IMR-90 (cell line): ENCODE data around the gene GATD1. TPM values are rescaled to one million over a fixed set of nuclear protein-coding genes. Genes with fewer than 3 reads are reported as not detected.
A peak's percentile ranks its signal among the peaks of the same experiment; 100 is the strongest.

ENCODE experiments used
- ATAC-seq: fragments of 200-7000 bp; cut with Tn5 transposase; 2 replicates; pipeline ENCODE4 v1.9.1; 2020; ENCODE audit warnings: low read depth, mild to moderate bottlenecking, moderate library complexity
- BruUV-seq: library from RNA; stranded (reverse); fragments of 400-500 nt; replicated peaks from 2 replicates; lab custom pipeline; 2021; lab: Mats Ljungman, UMichigan
- CTCF ChIA-PET: fragments of 300-600 bp; formaldehyde crosslinking; extraction: SDS; loops from one replicate; lab custom pipeline; 2021; ENCODE audit warnings: antibody characterized with exemption; lab: Yijun Ruan, JAX
- POLR2A ChIA-PET: fragments of 300-600 bp; sonication (Branson Sonifier 250); formaldehyde crosslinking; loops from one replicate; lab custom pipeline; 2022; ENCODE audit warnings: antibody characterized with exemption; ENCODE audit not compliant: unreplicated experiment; lab: Charles Lee
- DNase-seq: peaks from one replicate; pipeline ENCODE4 v3.0.0; 2013
- H2AFZ ChIP-seq: replicated peaks from 2 replicates; pipeline ENCODE3; 2013; ENCODE audit warnings: low read length, mild to moderate bottlenecking; ENCODE audit not compliant: poor library complexity
- H2AK5ac ChIP-seq: 2 replicates; pipeline ENCODE4 v1.6.1; 2013; ENCODE audit warnings: low read depth, low read length, inconsistent platforms
- H2AK9ac ChIP-seq: replicated peaks from 2 replicates; pipeline ENCODE3; 2013; ENCODE audit warnings: mild to moderate bottlenecking, low read depth, low read length, moderate library complexity; ENCODE audit not compliant: poor library complexity
- H2BK120ac ChIP-seq: 2 replicates; pipeline ENCODE4 v1.6.1; 2013; ENCODE audit warnings: low read depth, low read length, inconsistent platforms
- H2BK15ac ChIP-seq: 3 replicates; pipeline ENCODE4 v1.6.1; 2013; ENCODE audit warnings: low read depth, low read length, inconsistent platforms
- H2BK20ac ChIP-seq: 2 replicates; pipeline ENCODE4 v1.6.1; 2013; ENCODE audit warnings: low read depth, mild to moderate bottlenecking, inconsistent platforms, low read length, moderate library complexity
- H2BK5ac ChIP-seq: 2 replicates; pipeline ENCODE4 v1.6.1; 2013; ENCODE audit warnings: mild to moderate bottlenecking, low read depth, low read length, inconsistent platforms; ENCODE audit not compliant: poor library complexity, severe bottlenecking
- H3K14ac ChIP-seq: replicated peaks from 2 replicates; pipeline ENCODE4 v1.6.1; 2013; ENCODE audit warnings: low read depth, low read length, inconsistent platforms
- H3K18ac ChIP-seq: 2 replicates; pipeline ENCODE4 v1.6.1; 2013; ENCODE audit warnings: low read depth, low read length, control low read depth
- H3K23ac ChIP-seq: 2 replicates; pipeline ENCODE4 v1.6.1; 2013; ENCODE audit warnings: low read depth, low read length, inconsistent platforms
- H3K27ac ChIP-seq: 2 replicates; pipeline ENCODE4 v1.5.1; 2013; ENCODE audit warnings: mild to moderate bottlenecking, control low read depth, low read length; ENCODE audit not compliant: insufficient read depth
- H3K27me3 ChIP-seq: 2 replicates; pipeline ENCODE4 v1.6.1; 2013; ENCODE audit warnings: low read length; ENCODE audit not compliant: control insufficient read depth, insufficient read depth
- H3K36me3 ChIP-seq: 2 replicates; pipeline ENCODE4 v1.6.1; 2013; ENCODE audit warnings: low read length, mixed read lengths; ENCODE audit not compliant: control insufficient read depth, insufficient read depth
- H3K4ac ChIP-seq: 2 replicates; pipeline ENCODE4 v1.6.1; 2013; ENCODE audit warnings: low read depth, low read length, inconsistent platforms
- H3K4me1 ChIP-seq: 2 replicates; pipeline ENCODE4 v1.6.1; 2013; ENCODE audit warnings: low read length, mixed read lengths; ENCODE audit not compliant: control insufficient read depth, insufficient read depth
- H3K4me2 ChIP-seq: 2 replicates; pipeline ENCODE4 v1.6.1; 2013; ENCODE audit warnings: low read depth, mild to moderate bottlenecking, control low read depth, low read length, moderate library complexity
- H3K4me3 ChIP-seq: 2 replicates; pipeline ENCODE4 v1.5.1; 2013; ENCODE audit warnings: low read depth, mild to moderate bottlenecking, control low read depth, low read length, moderate library complexity; ENCODE audit not compliant: insufficient read depth
- H3K56ac ChIP-seq: 2 replicates; pipeline ENCODE4 v1.6.1; 2013; ENCODE audit warnings: low read length, inconsistent platforms; ENCODE audit not compliant: insufficient read depth; ENCODE audit errors: extremely low read depth
- H3K79me1 ChIP-seq, 2 experiments: 2 replicates each; pipeline ENCODE4 v1.6.1; 2013; ENCODE audit warnings: low read length in 2 of 2, inconsistent platforms in 1 of 2, low read depth in 1 of 2
- H3K9ac ChIP-seq: 2 replicates; pipeline ENCODE4 v1.6.1; 2013; ENCODE audit warnings: low read depth, low read length, control low read depth
- H3K9me1 ChIP-seq: 2 replicates; pipeline ENCODE4 v1.6.1; 2013; ENCODE audit warnings: low read length, inconsistent platforms; ENCODE audit not compliant: insufficient read depth
- H3K9me3 ChIP-seq: 2 replicates; pipeline ENCODE4 v1.6.1; 2013; ENCODE audit warnings: low read length; ENCODE audit not compliant: control insufficient read depth, insufficient read depth
- H4K20me1 ChIP-seq: 2 replicates; pipeline ENCODE4 v1.6.1; 2013; ENCODE audit warnings: low read length, inconsistent platforms; ENCODE audit not compliant: insufficient read depth
- H4K5ac ChIP-seq: 2 replicates; pipeline ENCODE4 v1.6.1; 2013; ENCODE audit warnings: mild to moderate bottlenecking, low read depth, low read length, control low read depth
- H4K8ac ChIP-seq, 2 experiments: 2 replicates each; pipeline ENCODE4 v1.6.1; 2013; ENCODE audit warnings: low read depth in 2 of 2, low read length in 2 of 2, control low read depth in 1 of 2, inconsistent platforms in 1 of 2
- H4K91ac ChIP-seq: 2 replicates; pipeline ENCODE4 v1.6.1; 2013; ENCODE audit warnings: low read depth, low read length, inconsistent platforms; ENCODE audit not compliant: insufficient read depth
- CHD1 ChIP-seq: IDR thresholded peaks from 2 replicates; pipeline ENCODE4 v1.6.1; 2012; ENCODE audit warnings: low read depth, low read length, improper control_type of control experiment
- MXI1 ChIP-seq: IDR thresholded peaks from 2 replicates; pipeline ENCODE4 v1.6.1; 2012; ENCODE audit warnings: low read depth, mild to moderate bottlenecking, low read length, moderate library complexity, borderline replicate concordance
- WGBS, 2 experiments: methylation state at CpG; one replicate each; pipeline versions ENCODE4 v1.1.5 to v1.1.7; 2013; ENCODE audit warnings: missing lambda C conversion rate in 2 of 2; ENCODE audit not compliant: insufficient read length in 1 of 2; ENCODE audit errors: extremely low coverage in 2 of 2; 5-methylcytosine and 5-hydroxymethylcytosine counted together
- dilution Hi-C: fragments of 300-500 bp; cut with HindIII; formaldehyde crosslinking; loops from one replicate; pipeline ENCODE4 v1.14.3; 2018; ENCODE audit warnings: low sequenced_read_pairs; ENCODE audit not compliant: unreplicated experiment
- in situ Hi-C: fragments of 300-500 bp; cut with MboI; formaldehyde crosslinking; loops from 3 replicates; pipeline ENCODE4 v1.14.3; 2019; ENCODE audit warnings: low sequenced_read_pairs, inconsistent platforms, mixed read lengths
- intact Hi-C: fragments of 100-400 bp; cut with micrococcal nuclease; formaldehyde crosslinking; loops from 2 replicates; pipeline ENCODE4 v1.10.0; 2022
- polyA plus RNA-seq, 3 experiments: library from polyadenylated mRNA; depleted of rRNA; stranded (reverse); fragments of >200 nt; gene quantifications; 2 replicates each; pipeline ENCODE4 v1.2.3, GENCODE V29; 2012; ENCODE audit warnings: low replicate concordance in 1 of 3
- total RNA-seq: library from RNA; depleted of rRNA; stranded (reverse); fragments of >200 nt; gene quantifications from 2 replicates; pipeline ENCODE4 v1.2.3, GENCODE V29; 2012
- TF ChIP-seq, protein P1 (sequence below): fragments of 150-350 bp; IDR thresholded peaks from 2 replicates; pipeline ENCODE4 v1.6.1; 2017; ENCODE audit warnings: mild to moderate bottlenecking, antibody characterized with exemption, low read length, low read depth

The GATD1 gene
- total and polyA plus RNA-seq, 2 of the 4 experiments (the other 2 are of a cell fraction): 3.0 to 52.5 TPM

DNA sequence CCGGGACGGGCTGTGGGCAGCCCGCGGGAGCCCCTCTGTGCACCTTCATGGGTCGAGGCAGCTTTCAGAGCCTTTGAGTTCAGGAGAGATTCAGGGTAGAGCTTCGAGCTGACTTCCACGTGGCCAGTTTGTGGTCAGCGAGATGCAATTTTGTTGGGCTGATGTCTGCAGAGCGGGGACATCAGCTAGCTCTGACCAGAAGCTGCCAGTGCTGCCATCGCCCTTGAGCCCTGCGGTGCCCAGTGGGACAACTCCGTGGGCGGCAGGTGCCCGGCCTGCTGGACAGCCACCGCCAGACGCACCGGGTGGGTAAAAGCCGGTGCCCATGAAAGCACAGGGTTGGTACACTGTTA lies 29.3 kb downstream of the GATD1 start:
- no peak overlapping the region for H2BK15ac ChIP-seq
- H3K56ac ChIP-seq: peak overlapping the region; percentile 62
- peak overlapping the region; percentile 99 for H2AFZ ChIP-seq
- H3K4me1 ChIP-seq: peaks cover 9% of the 10 kb centered on the region
- peak overlapping the region; percentile 100 for H3K4me3 ChIP-seq
- TF ChIP-seq, protein P1, sequence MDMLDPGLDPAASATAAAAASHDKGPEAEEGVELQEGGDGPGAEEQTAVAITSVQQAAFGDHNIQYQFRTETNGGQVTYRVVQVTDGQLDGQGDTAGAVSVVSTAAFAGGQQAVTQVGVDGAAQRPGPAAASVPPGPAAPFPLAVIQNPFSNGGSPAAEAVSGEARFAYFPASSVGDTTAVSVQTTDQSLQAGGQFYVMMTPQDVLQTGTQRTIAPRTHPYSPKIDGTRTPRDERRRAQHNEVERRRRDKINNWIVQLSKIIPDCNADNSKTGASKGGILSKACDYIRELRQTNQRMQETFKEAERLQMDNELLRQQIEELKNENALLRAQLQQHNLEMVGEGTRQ: peak; percentile 15; the same call in 1 of the 2 replicates
- TF ChIP-seq CHD1 (no peak), MXI1 (0 out of 2 replicates have a peak, but pooled peaks have one; percentile 62)
- H3K79me1 ChIP-seq: peaks cover 14 to 50% of the 10 kb centered on the region in 2 experiments
- H2BK120ac ChIP-seq: peak overlapping the region; percentile 75
- peak overlapping the region; percentile 92 for H3K9ac ChIP-seq
- WGBS, 2 experiments: 13% methylated on average over 8 of the region's 18 CpGs; no CpG with 5 or more reads in 1 of the 2 experiments
- H2BK5ac ChIP-seq: peak overlapping the region; percentile 98
- H3K27ac ChIP-seq: peak overlapping the region; percentile 94
- peak overlapping the region; percentile 77 for H3K23ac ChIP-seq
- H3K9me1 ChIP-seq: peaks cover 16% of the 10 kb centered on the region
- POLR2A ChIA-PET: no interaction called here
- H4K91ac ChIP-seq: peak overlapping the region; percentile 72
- H2AK5ac ChIP-seq: peak overlapping the region; percentile 83
- H3K18ac ChIP-seq: peak overlapping the region; percentile 81
- no peaks in the 10 kb centered on the region for H3K9me3 ChIP-seq
- intact Hi-C loops (no loop called here), dilution Hi-C loops (no loop called here), in situ Hi-C loops (no loop called here)
- peak overlapping the region; percentile 79 for H3K14ac ChIP-seq
- peak overlapping the region; percentile 78 for H3K4ac ChIP-seq
- CTCF ChIA-PET: interaction anchor here (1.0 to 1.9 kb wide), 3 partner anchors 9 to 20 kb away, joined by 3 to 4 read pairs (median 3); no protein-coding TSS in a partner anchor
- DNase-seq (no peak), ATAC-seq (peak; percentile 2)
- H4K5ac ChIP-seq: peak overlapping the region; percentile 71
- H4K8ac ChIP-seq: peak overlapping the region; percentile 53 to 57; a peak in 2 of 4 replicates
- H2BK20ac ChIP-seq: peak overlapping the region; percentile 5; the same call in 1 of the 2 replicates
- peaks cover 4% of the 10 kb centered on the region; the same call in 1 of the 2 replicates for H3K36me3 ChIP-seq
- no peaks in the 10 kb centered on the region for H3K27me3 ChIP-seq
- BruUV-seq: no TSS peak
- H4K20me1 ChIP-seq: peaks cover 41% of the 10 kb centered on the region
- peak overlapping the region; percentile 97 for H2AK9ac ChIP-seq
- peak overlapping the region; percentile 69 for H3K4me2 ChIP-seq
